ENCODE results near the gene DNAH14. TPM values are rescaled to one million over a fixed set of nuclear protein-coding genes. Genes with fewer than 3 reads are reported as not detected.
A peak's percentile ranks its signal among the peaks of the same experiment; 100 is the strongest.

The DNAH14 gene
- total and polyA plus RNA-seq, 9 of the 15 experiments (the other 6 are each of a cell fraction or from before 2014, with no cell fraction given): 58.4 to 142 (median 98.4) TPM

- H3K27ac ChIP-seq (ENCODE audit: extremely low read depth, low read depth, low read length): no peak overlapping the region
- FAIRE-seq (no peak), ATAC-seq (peak; percentile 45), DNase-seq (ENCODE audit: extremely low read depth in 1 of 4, low spot score in 3 of 4) (no peak)
- no peak overlapping the region for H2AFZ ChIP-seq (ENCODE audit: low read depth, low read length)
- intact Hi-C loops (cut with micrococcal nuclease) (no loop called here), in situ Hi-C loops (cut with MboI) (no loop called here)
- H3K27me3 ChIP-seq (ENCODE audit: control insufficient read depth in 2 of 2, insufficient read depth in 2 of 2, low read length in 2 of 2): no peaks in the 10 kb centered on the region
- BruUV-seq (replicated peaks): no TSS peak
- peaks cover 22% of the 10 kb centered on the region; the same call in 2 of the 3 replicates for H3K79me2 ChIP-seq (ENCODE audit: control insufficient read depth, insufficient read depth, low read length)
- no peak overlapping the region for H3K4me2 ChIP-seq (ENCODE audit: insufficient read depth, low read length)
- H3K9me3 ChIP-seq (replicated peaks; ENCODE audit: control insufficient read depth, insufficient read depth, low read depth, low read length): no peaks in the 10 kb centered on the region
- ChIA-PET CTCF (ENCODE audit: low intra/inter-chr PET ratio) (no interaction called here), POLR2A (interaction anchor here (0.9 to 5.0 kb wide), 7 partner anchors 10 to 22 kb away, joined by 3 to 18 read pairs (median 3); no protein-coding TSS in a partner anchor)
- no peaks in the 10 kb centered on the region for H3K4me1 ChIP-seq (replicated peaks in 1 of 2; ENCODE audit: control insufficient read depth in 2 of 2, insufficient read depth in 2 of 2, low read length in 2 of 2)
- no peak for TF ChIP-seq GTF2A2 (tag; IDR thresholded peaks at IDR 0.05)
- peak; percentile 43; the same call in 1 of the 2 replicates for TF ChIP-seq SUPT5H (IDR thresholded peaks at IDR 0.05)
- no peak for TF ChIP-seq NFYB (IDR thresholded peaks at IDR 0.05; ENCODE audit: extremely low read depth, insufficient read length)
- peak; percentile 21; the same call in 1 of the 2 replicates for TF ChIP-seq POLR2AphosphoS5 (IDR thresholded peaks at IDR 0.05; ENCODE audit: control insufficient read depth, insufficient read depth, low read depth, low read length)
- no peak for TF ChIP-seq NFATC3 (IDR thresholded peaks at IDR 0.05)
- TF ChIP-seq ILF3 (IDR thresholded peaks at IDR 0.05; ENCODE audit: borderline replicate concordance): no peak
- no peak for TF ChIP-seq ZNF507 (tag; conservative IDR thresholded peaks at IDR 0.05)
- H3K36me3 ChIP-seq (ENCODE audit: control insufficient read depth, insufficient read depth, low read length): peaks cover 99% of the 10 kb centered on the region
- H4K20me1 ChIP-seq (replicated peaks; ENCODE audit: control insufficient read depth, insufficient read depth, low read length): no peaks in the 10 kb centered on the region
- H3K9me1 ChIP-seq (ENCODE audit: control insufficient read depth, insufficient read depth, low read length): no peaks in the 10 kb centered on the region
- no peak overlapping the region for H3K4me3 ChIP-seq
- no peak overlapping the region for H3K9ac ChIP-seq (ENCODE audit: insufficient read depth in 1 of 2, low read depth in 2 of 2, low read length in 2 of 2)
- WGBS (ENCODE audit: insufficient coverage, low coverage, missing lambda C conversion rate): 94% methylated on average over 8 of the region's 8 CpGs
These were observed 477.7 kb downstream of the DNAH14 start for GRCh38 chr1:225406976-225407725.

All from K562 (cell line).